DOHH2 (cell line): Measurements from ENCODE around the gene CREM.
A peak's percentile ranks its signal among the peaks of the same experiment; 100 is the strongest.

Experiments used
- H3F3A ChIP-seq: fragments of 200-600 bp; sonication (generic), shearing (Covaris generic); 2 replicates; pipeline ENCODE4 v1.6.0; 2016; ENCODE audit warnings: antibody characterized with exemption, mild to moderate bottlenecking; ENCODE audit not compliant: control insufficient read depth, insufficient read depth
- H3K27ac ChIP-seq: fragments of 200-600 bp; sonication (generic); 2 replicates; pipeline ENCODE4 v1.5.1; 2014; ENCODE audit warnings: low read depth, mild to moderate bottlenecking, low read length, moderate library complexity
- H3K27me3 ChIP-seq: fragments of 200-600 bp; sonication (generic); 2 replicates; pipeline ENCODE4 v1.6.1; 2014; ENCODE audit warnings: mild to moderate bottlenecking, low read length, mixed read lengths; ENCODE audit not compliant: control insufficient read depth
- H3K36me3 ChIP-seq: fragments of 200-600 bp; sonication (generic); 2 replicates; pipeline ENCODE4 v1.6.1; 2014; ENCODE audit warnings: mild to moderate bottlenecking, low read length, moderate library complexity, mixed read lengths; ENCODE audit not compliant: control insufficient read depth
- H3K4me1 ChIP-seq: fragments of 200-600 bp; sonication (generic); 2 replicates; pipeline ENCODE4 v1.6.1; 2014; ENCODE audit warnings: mild to moderate bottlenecking, low read length, mixed read lengths; ENCODE audit not compliant: control insufficient read depth
- H3K4me2 ChIP-seq: fragments of 200-600 bp; sonication (generic); 2 replicates; pipeline ENCODE4 v1.6.0; 2014; ENCODE audit warnings: mild to moderate bottlenecking, low read length, moderate library complexity
- H3K4me3 ChIP-seq: fragments of 200-600 bp; sonication (generic); 2 replicates; pipeline ENCODE4 v1.5.1; 2014; ENCODE audit warnings: mild to moderate bottlenecking, low read length, mixed read lengths
- H3K79me2 ChIP-seq: fragments of 200-600 bp; sonication (generic); 2 replicates; pipeline ENCODE4 v1.6.1; 2014; ENCODE audit warnings: mild to moderate bottlenecking, low read length, mixed read lengths; ENCODE audit not compliant: control insufficient read depth
- H3K9me2 ChIP-seq: fragments of 200-600 bp; sonication (generic); replicated peaks from 2 replicates; pipeline ENCODE4 v1.6.1; 2014; ENCODE audit warnings: mild to moderate bottlenecking, low read length, mixed read lengths; ENCODE audit not compliant: control insufficient read depth
- H3K9me3 ChIP-seq: fragments of 200-600 bp; sonication (generic); 2 replicates; pipeline ENCODE4 v1.6.1; 2014; ENCODE audit warnings: antibody characterized with exemption, low read length, mixed read lengths; ENCODE audit not compliant: control insufficient read depth, insufficient read depth
- H4K20me1 ChIP-seq: fragments of 200-600 bp; sonication (generic); 2 replicates; pipeline ENCODE4 v1.6.0; 2014; ENCODE audit warnings: low read depth, mild to moderate bottlenecking, antibody characterized with exemption, low read length, moderate library complexity; ENCODE audit not compliant: control insufficient read depth, insufficient read depth
- EZH2phosphoT487 ChIP-seq: fragments of 200-600 bp; sonication (generic); IDR thresholded peaks from 2 replicates; pipeline ENCODE4 v1.6.1; 2017; ENCODE audit warnings: borderline replicate concordance, mild to moderate bottlenecking, antibody characterized with exemption, low read length, moderate library complexity, mixed read lengths
- TF ChIP-seq, protein P1 (sequence below): fragments of 200-600 bp; sonication (generic); IDR thresholded peaks from one replicate; pipeline ENCODE4 v1.5.1; 2014; ENCODE audit warnings: antibody characterized with exemption, mild to moderate bottlenecking, low read depth, low read length; ENCODE audit not compliant: poor library complexity, severe bottlenecking

Gene CREM

GRCh38 chr10:35119378-35119777 lies 7.3 kb upstream of the CREM start:
- TF ChIP-seq, protein P1, sequence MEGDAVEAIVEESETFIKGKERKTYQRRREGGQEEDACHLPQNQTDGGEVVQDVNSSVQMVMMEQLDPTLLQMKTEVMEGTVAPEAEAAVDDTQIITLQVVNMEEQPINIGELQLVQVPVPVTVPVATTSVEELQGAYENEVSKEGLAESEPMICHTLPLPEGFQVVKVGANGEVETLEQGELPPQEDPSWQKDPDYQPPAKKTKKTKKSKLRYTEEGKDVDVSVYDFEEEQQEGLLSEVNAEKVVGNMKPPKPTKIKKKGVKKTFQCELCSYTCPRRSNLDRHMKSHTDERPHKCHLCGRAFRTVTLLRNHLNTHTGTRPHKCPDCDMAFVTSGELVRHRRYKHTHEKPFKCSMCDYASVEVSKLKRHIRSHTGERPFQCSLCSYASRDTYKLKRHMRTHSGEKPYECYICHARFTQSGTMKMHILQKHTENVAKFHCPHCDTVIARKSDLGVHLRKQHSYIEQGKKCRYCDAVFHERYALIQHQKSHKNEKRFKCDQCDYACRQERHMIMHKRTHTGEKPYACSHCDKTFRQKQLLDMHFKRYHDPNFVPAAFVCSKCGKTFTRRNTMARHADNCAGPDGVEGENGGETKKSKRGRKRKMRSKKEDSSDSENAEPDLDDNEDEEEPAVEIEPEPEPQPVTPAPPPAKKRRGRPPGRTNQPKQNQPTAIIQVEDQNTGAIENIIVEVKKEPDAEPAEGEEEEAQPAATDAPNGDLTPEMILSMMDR, result no peak
- no peak for TF ChIP-seq EZH2phosphoT487
- H3K9me2 ChIP-seq, result no peaks in the 10 kb centered on the region
- no peaks in the 10 kb centered on the region for H3K4me1 ChIP-seq
- H3F3A ChIP-seq, result no peaks in the 10 kb centered on the region
- no peak overlapping the region for H3K4me2 ChIP-seq
- H3K9me3 ChIP-seq, result no peaks in the 10 kb centered on the region
- H3K79me2 ChIP-seq, result no peaks in the 10 kb centered on the region
- H3K4me3 ChIP-seq, result no peak overlapping the region
- no peaks in the 10 kb centered on the region for H3K36me3 ChIP-seq
- no peak overlapping the region for H3K27ac ChIP-seq
- H3K27me3 ChIP-seq, result peaks cover 6% of the 10 kb centered on the region; the same call in 1 of the 2 replicates
- H4K20me1 ChIP-seq, result no peaks in the 10 kb centered on the region

- TF ChIP-seq, protein P1, result no peak
- TF ChIP-seq EZH2phosphoT487, result no peak
- Histone ChIP-seq H4K20me1 (no peaks in the 10 kb centered on the region), H3F3A (peaks cover 10% of the 10 kb centered on the region), H3K79me2 (peaks cover 28% of the 10 kb centered on the region), H3K4me3 (no peak overlapping the region), H3K4me1 (peaks cover 20% of the 10 kb centered on the region), H3K27me3 (no peaks in the 10 kb centered on the region), H3K36me3 (peaks cover 13% of the 10 kb centered on the region; the same call in 1 of the 2 replicates), H3K9me2 (no peaks in the 10 kb centered on the region), H3K9me3 (no peaks in the 10 kb centered on the region), H3K27ac (no peak overlapping the region), H3K4me2 (no peak overlapping the region)
Observed at GRCh38 chr10:35124540-35124939, 2.1 kb upstream of the CREM start.

- peak overlapping the region; percentile 97 for H3K4me2 ChIP-seq
- no peaks in the 10 kb centered on the region for H3K9me2 ChIP-seq
- H4K20me1 ChIP-seq, result no peaks in the 10 kb centered on the region
- H3K4me1 ChIP-seq, result peaks cover 35% of the 10 kb centered on the region
- peak overlapping the region; percentile 84 for H3K4me3 ChIP-seq
- H3K36me3 ChIP-seq, result peaks cover 13% of the 10 kb centered on the region; the same call in 1 of the 2 replicates
- H3K27me3 ChIP-seq, result no peaks in the 10 kb centered on the region
- H3K27ac ChIP-seq, result peak overlapping the region; percentile 59
- peaks cover 19% of the 10 kb centered on the region for H3F3A ChIP-seq
- peaks cover 42% of the 10 kb centered on the region for H3K79me2 ChIP-seq
- H3K9me3 ChIP-seq, result no peaks in the 10 kb centered on the region
- TF ChIP-seq, protein P1, result no peak
- no peak for TF ChIP-seq EZH2phosphoT487
Observed at GRCh38 chr10:35126062-35126529, 550 bp upstream of the CREM start.
